CD4-positive, alpha-beta T cell (primary cell): ENCODE data around the gene LDLRAD2. TPM values are rescaled to one million over a fixed set of nuclear protein-coding genes. Genes with fewer than 3 reads are reported as not detected.
A peak's percentile ranks its signal among the peaks of the same experiment; 100 is the strongest.
"Not testable (repeated sequence)": the region's sequence is repeated elsewhere in the genome, so short reads cannot be mapped to it uniquely, and the experiment has no call there.

Source experiments
- ATAC-seq: fragments of 200-7000 bp; cut with Tn5 transposase; one replicate; pipeline ENCODE4 v1.10.0; 2022; ENCODE audit warnings: mild to moderate bottlenecking; ENCODE audit not compliant: poor library complexity
- CTCF ChIA-PET: fragments of 350-600 bp; sonication (Branson Sonifier 250); formaldehyde crosslinking; loops from one replicate; lab custom pipeline; 2021; ENCODE audit warnings: antibody characterized with exemption, inconsistent platforms; lab: Charles Lee
- POLR2A ChIA-PET: fragments of 350-600 bp; sonication (Branson Sonifier 250); formaldehyde crosslinking; loops from one replicate; lab custom pipeline; 2021; ENCODE audit warnings: antibody characterized with exemption, inconsistent platforms; lab: Charles Lee
- DNase-seq, 14 experiments: peaks; one replicate each; pipeline ENCODE4 v3.0.0-alpha.2; 2013 to 2020; ENCODE audit warnings: mixed read lengths in 2 of 14
- H3K27ac ChIP-seq, 2 donors: one replicate each; pipeline versions ENCODE4 v1.5.1 to v1.7.0; 2013; ENCODE audit warnings: low read length in 2 of 2, low read depth in 1 of 2, mild to moderate bottlenecking in 1 of 2
- H3K27me3 ChIP-seq, 2 experiments: 1 replicate in 1 of 2; 2 replicates in 1 of 2; pipeline versions ENCODE4 v1.6.1 to v1.7.0; 2013; ENCODE audit warnings: low read length in 2 of 2, control low read depth in 1 of 2, mild to moderate bottlenecking in 1 of 2, moderate library complexity in 1 of 2; ENCODE audit not compliant: insufficient read depth in 2 of 2, control insufficient read depth in 1 of 2
- H3K36me3 ChIP-seq: one replicate; pipeline ENCODE4 v1.6.1; 2013; ENCODE audit warnings: low read length, control low read depth; ENCODE audit not compliant: insufficient read depth
- H3K4me1 ChIP-seq: one replicate; pipeline ENCODE4 v1.6.1; 2013; ENCODE audit warnings: low read length, control low read depth; ENCODE audit not compliant: insufficient read depth
- H3K4me3 ChIP-seq: one replicate; pipeline ENCODE4 v1.5.1; 2013; ENCODE audit warnings: mild to moderate bottlenecking, low read length, moderate library complexity
- H3K9me3 ChIP-seq, 2 experiments: 1 replicate in 1 of 2; 2 replicates in 1 of 2; pipeline versions ENCODE4 v1.6.1 to v1.7.0; 2013; ENCODE audit warnings: low read length in 2 of 2, mild to moderate bottlenecking in 2 of 2, control low read depth in 1 of 2, moderate library complexity in 1 of 2; ENCODE audit not compliant: control insufficient read depth in 1 of 2, insufficient read depth in 1 of 2
- H3K27ac Mint-ChIP-seq: one replicate; pipeline ENCODE4 v1.8.0; 2020; ENCODE audit warnings: mixed read lengths
- H3K27me3 Mint-ChIP-seq: one replicate; pipeline ENCODE4 v1.8.0; 2021; ENCODE audit warnings: mixed read lengths
- H3K36me3 Mint-ChIP-seq: one replicate; pipeline ENCODE4 v1.8.0; 2021; ENCODE audit warnings: low read depth, mixed read lengths
- H3K4me1 Mint-ChIP-seq: one replicate; pipeline ENCODE4 v1.8.0; 2021; ENCODE audit warnings: low read depth, mixed read lengths
- H3K4me3 Mint-ChIP-seq: one replicate; pipeline ENCODE4 v1.8.0; 2020; ENCODE audit warnings: mild to moderate bottlenecking, mixed read lengths
- H3K9me3 Mint-ChIP-seq: one replicate; pipeline ENCODE4 v1.8.0; 2020; ENCODE audit warnings: mixed read lengths
- CTCF ChIP-seq: fragments of 200-600 bp; IDR thresholded peaks from one replicate; pipeline ENCODE4 v1.8.0; 2022; ENCODE audit warnings: antibody characterized with exemption, mild to moderate bottlenecking
- intact Hi-C, 2 experiments: fragments of 100-400 bp; cut with DNase I in 1 of 2; cut with micrococcal nuclease in 1 of 2; formaldehyde crosslinking; loops; one replicate each; pipeline versions ENCODE4 v1.15.1 to v1.9.0; 2023 to 2025; cut with DNase I, micrococcal nuclease
- total RNA-seq, 174 experiments: library from RNA in 2 of 174; stranded (reverse) in 2 of 174; gene quantifications; one replicate each; pipeline ENCODE4 v1.2.3 and lab custom pipeline; 2021 to 2026

The LDLRAD2 gene
- total RNA-seq, 2 experiments from 2014 or later, result not detected

- Histone ChIP-seq H3K9me3 (no peaks in the 10 kb centered on the region), H3K36me3 (no peaks in the 10 kb centered on the region), H3K27me3 (no peaks in the 10 kb centered on the region), H3K4me1 (peaks cover 33% of the 10 kb centered on the region), H3K4me3 (no peak overlapping the region), H3K27ac (no peak overlapping the region)
- Mint-ChIP-seq H3K27ac (no peak overlapping the region), H3K4me3 (no peak overlapping the region), H3K36me3 (peaks cover 15% of the 10 kb centered on the region), H3K27me3 (no peaks in the 10 kb centered on the region), H3K4me1 (peaks cover 60% of the 10 kb centered on the region), H3K9me3 (no peaks in the 10 kb centered on the region)
- ATAC-seq (no peak), DNase-seq (peak in 2 of 14 experiments; percentile 44 to 63)
- TF ChIP-seq CTCF, result no peak
- ChIA-PET CTCF (no interaction called here), POLR2A (no interaction called here)
- intact Hi-C loops, result no loop called here
These were observed 47.2 kb upstream of the LDLRAD2 start for GRCh38 chr1:21764615-21765423.

- H3K27me3 Mint-ChIP-seq, result no peaks in the 10 kb centered on the region
These were observed 45.9 kb upstream of the LDLRAD2 start for GRCh38 chr1:21766210-21766609.

GRCh38 chr1:21767106-21767505 lies 45.0 kb upstream of the LDLRAD2 start:
- H3K27me3 Mint-ChIP-seq, ATAC-seq, POLR2A ChIA-PET, H3K27ac ChIP-seq, H3K4me3 ChIP-seq, intact Hi-C loops, H3K36me3 ChIP-seq, H3K9me3 ChIP-seq, H3K27ac Mint-ChIP-seq, H3K27me3 ChIP-seq, H3K9me3 Mint-ChIP-seq, CTCF ChIA-PET, DNase-seq, H3K4me3 Mint-ChIP-seq: not testable (repeated sequence)
- peaks cover 55% of the 10 kb centered on the region for H3K4me1 Mint-ChIP-seq
- H3K36me3 Mint-ChIP-seq, result peaks cover 20% of the 10 kb centered on the region
- peaks cover 34% of the 10 kb centered on the region for H3K4me1 ChIP-seq

More at GRCh38 chr1:21766210-21766609, 45.9 kb upstream of the LDLRAD2 start:
- Mint-ChIP-seq H3K36me3 (peaks cover 20% of the 10 kb centered on the region), H3K27ac (peak overlapping the region; percentile 53), H3K4me1 (peaks cover 62% of the 10 kb centered on the region), H3K4me3 (no peak overlapping the region), H3K9me3 (no peaks in the 10 kb centered on the region)
- H3K36me3 ChIP-seq, result no peaks in the 10 kb centered on the region
- H3K27me3 ChIP-seq, result no peaks in the 10 kb centered on the region
- H3K4me3 ChIP-seq, result no peak overlapping the region
- peaks cover 36% of the 10 kb centered on the region for H3K4me1 ChIP-seq
- ATAC-seq (no peak), DNase-seq (no peak)
- H3K27ac ChIP-seq, result no peak overlapping the region
- CTCF ChIA-PET, result no interaction called here
- no peak for TF ChIP-seq CTCF
- H3K9me3 ChIP-seq, result no peaks in the 10 kb centered on the region
- POLR2A ChIA-PET, result no interaction called here
- intact Hi-C loops, result no loop called here
